DND-41 (cell line): ENCODE data around the gene DNAJC7.

ENCODE experiments used
- EZH2 ChIP-seq: IDR thresholded peaks from 3 replicates; pipeline ENCODE4 v1.6.1; 2012; ENCODE audit warnings: borderline replicate concordance, low read depth, mild to moderate bottlenecking, moderate library complexity, low read length, inconsistent platforms; ENCODE audit not compliant: severe bottlenecking
- TF ChIP-seq, protein P1 (sequence below): IDR thresholded peaks from 2 replicates; pipeline ENCODE4 v1.5.1; 2012; ENCODE audit warnings: borderline replicate concordance, low read length, moderate library complexity, mild to moderate bottlenecking; ENCODE audit not compliant: poor library complexity, severe bottlenecking; ENCODE audit errors: extremely low read depth

- TF ChIP-seq, protein P1, sequence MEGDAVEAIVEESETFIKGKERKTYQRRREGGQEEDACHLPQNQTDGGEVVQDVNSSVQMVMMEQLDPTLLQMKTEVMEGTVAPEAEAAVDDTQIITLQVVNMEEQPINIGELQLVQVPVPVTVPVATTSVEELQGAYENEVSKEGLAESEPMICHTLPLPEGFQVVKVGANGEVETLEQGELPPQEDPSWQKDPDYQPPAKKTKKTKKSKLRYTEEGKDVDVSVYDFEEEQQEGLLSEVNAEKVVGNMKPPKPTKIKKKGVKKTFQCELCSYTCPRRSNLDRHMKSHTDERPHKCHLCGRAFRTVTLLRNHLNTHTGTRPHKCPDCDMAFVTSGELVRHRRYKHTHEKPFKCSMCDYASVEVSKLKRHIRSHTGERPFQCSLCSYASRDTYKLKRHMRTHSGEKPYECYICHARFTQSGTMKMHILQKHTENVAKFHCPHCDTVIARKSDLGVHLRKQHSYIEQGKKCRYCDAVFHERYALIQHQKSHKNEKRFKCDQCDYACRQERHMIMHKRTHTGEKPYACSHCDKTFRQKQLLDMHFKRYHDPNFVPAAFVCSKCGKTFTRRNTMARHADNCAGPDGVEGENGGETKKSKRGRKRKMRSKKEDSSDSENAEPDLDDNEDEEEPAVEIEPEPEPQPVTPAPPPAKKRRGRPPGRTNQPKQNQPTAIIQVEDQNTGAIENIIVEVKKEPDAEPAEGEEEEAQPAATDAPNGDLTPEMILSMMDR: no peak
- TF ChIP-seq EZH2: no peak
These were observed 818 bp downstream of the DNAJC7 start for GRCh38 chr17:42016411-42016831.
